Skin epidermis (tissue), 12 donors: Measurements from ENCODE around the gene PRDM7.
"Not testable (repeated sequence)": the region's sequence is repeated elsewhere in the genome, so short reads cannot be mapped to it uniquely, and the experiment has no call there.

Source experiments
- H3K27ac ChIP-seq, 21 experiments: fragments of 200-600 bp; sonication (generic) in 11 of 21; one replicate each; pipeline ENCODE4 v1.5.0; 2020; ENCODE audit warnings: mild to moderate bottlenecking in 3 of 21, inconsistent platforms in 2 of 21, moderate library complexity in 2 of 21
- H3K4me3 ChIP-seq, 7 experiments: fragments of 200-600 bp; sonication (generic) in 2 of 7; one replicate each; pipeline ENCODE4 v1.5.0; 2020; ENCODE audit warnings: inconsistent platforms in 2 of 7, mild to moderate bottlenecking in 2 of 7, moderate library complexity in 1 of 7

The PRDM7 gene

GRCh38 chr16:90019543-90020259, 57.4 kb downstream of the PRDM7 start:
- Histone ChIP-seq H3K4me3 (peak overlapping the region; percentile 26 to 64 (median 53)), H3K27ac (peak overlapping the region in 7 of 21 experiments; percentile 6 to 79 (median 52))

- Histone ChIP-seq H3K4me3 (peak within 1 kb of the TSS; percentile 30 to 64 (median 53)), H3K27ac (peak within 1 kb of the TSS in 9 of 21 experiments; percentile 6 to 79 (median 50))
Observed at GRCh38 chr16:90018652-90019542, 58.2 kb downstream of the PRDM7 start, which contains the start of gene DBNDD1. TSS of gene DBNDD1 (minus strand) at chr16:90019456. CDS start at chr16:90019341, 115 bp downstream.

GRCh38 chr16:90018297-90018651, 58.9 kb downstream of the PRDM7 start:
- no peak overlapping the region for H3K27ac ChIP-seq
- H3K4me3 ChIP-seq: peak overlapping the region in 4 of 7 experiments; percentile 22 to 64 (median 56)

GRCh38 chr16:90016339-90016950, 60.7 kb downstream of the PRDM7 start:
- Histone ChIP-seq H3K4me3 (no peak overlapping the region), H3K27ac (no peak overlapping the region)

GRCh38 chr16:90015586-90016338, 61.4 kb downstream of the PRDM7 start:
- H3K4me3 ChIP-seq: no peak overlapping the region
- H3K27ac ChIP-seq: no peak overlapping the region

GRCh38 chr16:90012991-90013745, 64.0 kb downstream of the PRDM7 start:
- H3K4me3 ChIP-seq: no peak overlapping the region
- no peak overlapping the region for H3K27ac ChIP-seq

GRCh38 chr16:90011908-90012501, 65.1 kb downstream of the PRDM7 start:
- no peak overlapping the region for H3K27ac ChIP-seq
- no peak overlapping the region for H3K4me3 ChIP-seq

- Histone ChIP-seq H3K4me3 (no peak overlapping the region), H3K27ac (no peak overlapping the region)
Observed at GRCh38 chr16:90011508-90011819, 65.7 kb downstream of the PRDM7 start.

- H3K4me3 ChIP-seq: no peak overlapping the region
- no peak overlapping the region for H3K27ac ChIP-seq
Observed at GRCh38 chr16:90010676-90011507, 66.2 kb downstream of the PRDM7 start.

- Histone ChIP-seq H3K4me3 (no peak overlapping the region), H3K27ac (no peak overlapping the region)
Observed at GRCh38 chr16:90009172-90009899, 67.8 kb downstream of the PRDM7 start.

GRCh38 chr16:90008708-90009145, 68.4 kb downstream of the PRDM7 start:
- no peak overlapping the region for H3K27ac ChIP-seq
- no peak overlapping the region for H3K4me3 ChIP-seq

GRCh38 chr16:90007635-90008234, 69.4 kb downstream of the PRDM7 start:
- not testable (repeated sequence) for H3K4me3 ChIP-seq, H3K27ac ChIP-seq

GRCh38 chr16:90007015-90007414, 70.1 kb downstream of the PRDM7 start:
- Histone ChIP-seq H3K27ac (no peak overlapping the region), H3K4me3 (no peak overlapping the region)
